ENCODE measurements around the gene F10. TPM values are rescaled to one million over a fixed set of nuclear protein-coding genes. Genes with fewer than 3 reads are reported as not detected.

Gene F10
- total and polyA plus RNA-seq, 2 experiments from 2014 or later = 0.76 to 1.6 TPM

DNA sequence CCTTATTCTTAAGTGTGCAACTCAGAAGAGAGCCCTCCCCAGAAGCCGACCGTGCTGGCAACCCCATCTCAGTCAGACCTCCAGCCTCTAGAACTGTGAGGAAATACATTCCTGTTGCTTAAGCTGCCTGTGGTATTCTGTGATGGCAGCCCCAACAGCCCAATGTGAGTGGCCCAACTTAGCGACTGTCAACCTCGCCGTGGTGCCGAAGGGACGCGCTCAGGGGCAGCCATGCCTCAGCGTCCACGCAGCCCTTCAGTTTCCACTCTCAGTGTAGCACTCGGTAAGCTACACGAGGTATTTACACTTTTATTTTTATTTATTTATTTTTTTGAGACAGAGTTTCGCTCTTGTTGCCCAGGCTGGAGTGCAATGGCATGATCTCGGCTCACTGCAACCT is 54.2 kb downstream of the F10 start:
- no peak for ATAC-seq
- no peaks in the 10 kb centered on the region for H3K79me2 ChIP-seq (replicated peaks; ENCODE audit: insufficient read depth)
- no peak overlapping the region for H3K27ac ChIP-seq (ENCODE audit: low read depth)
- H3K9me2 ChIP-seq (ENCODE audit: insufficient read depth) = no peaks in the 10 kb centered on the region
- no peak for DNase-seq (ENCODE audit: low spot score)
- H3K27me3 ChIP-seq (ENCODE audit: insufficient read depth) = no peaks in the 10 kb centered on the region
- H4K20me1 ChIP-seq (replicated peaks; ENCODE audit: insufficient read depth) = no peaks in the 10 kb centered on the region; the same call in none of the 2 replicates
- Mint-ChIP-seq H3K36me3 (ENCODE audit: low read depth) (peaks cover 69% of the 10 kb centered on the region), H3K27ac (no peak overlapping the region), H3K27me3 (ENCODE audit: insufficient read depth, low read depth, poor library complexity) (peaks cover 5% of the 10 kb centered on the region), H3K4me3 (no peak overlapping the region), H3K4me1 (peaks cover 13% of the 10 kb centered on the region), H3K9me3 (no peaks in the 10 kb centered on the region)
- H3K4me3 ChIP-seq = no peak overlapping the region
- H3K4me2 ChIP-seq = no peak overlapping the region
- H3K36me3 ChIP-seq (ENCODE audit: insufficient read depth) = peaks cover 41% of the 10 kb centered on the region
- no peaks in the 10 kb centered on the region for H3K4me1 ChIP-seq (ENCODE audit: insufficient read depth)
- no peaks in the 10 kb centered on the region; the same call in none of the 2 replicates for H3F3A ChIP-seq (replicated peaks; ENCODE audit: low read depth)
- H2AFZ ChIP-seq = no peak overlapping the region
- no peak for TF ChIP-seq JUNB (IDR thresholded peaks at IDR 0.05; ENCODE audit: unreplicated experiment)
- no peak for TF ChIP-seq CREB1 (CRISPR knock-in tag; IDR thresholded peaks at IDR 0.05; ENCODE audit: low read depth)
- no peak for TF ChIP-seq CTCF (conservative IDR thresholded peaks at IDR 0.05; ENCODE audit: low read depth in 2 of 2)
- no peak for TF ChIP-seq STAT1 (IDR thresholded peaks at IDR 0.05; ENCODE audit: unreplicated experiment)
- no peak for TF ChIP-seq EZH2phosphoT487 (IDR thresholded peaks at IDR 0.05; ENCODE audit: unreplicated experiment)
- TF ChIP-seq ETS1 (IDR thresholded peaks at IDR 0.05) = no peak
- TF ChIP-seq NANOG (IDR thresholded peaks at IDR 0.05; ENCODE audit: borderline replicate concordance) = no peak

GRCh38 chr13:113178070-113178895 is 55.7 kb downstream of the F10 start:
- no peaks in the 10 kb centered on the region for H3K79me2 ChIP-seq (replicated peaks; ENCODE audit: insufficient read depth)
- H3K9me2 ChIP-seq (ENCODE audit: insufficient read depth) = no peaks in the 10 kb centered on the region
- ATAC-seq = no peak
- Mint-ChIP-seq H3K4me1 (peaks cover 13% of the 10 kb centered on the region), H3K36me3 (ENCODE audit: low read depth) (peaks cover 72% of the 10 kb centered on the region), H3K27me3 (ENCODE audit: insufficient read depth, low read depth, poor library complexity) (peaks cover 8% of the 10 kb centered on the region), H3K27ac (no peak overlapping the region), H3K4me3 (no peak overlapping the region), H3K9me3 (no peaks in the 10 kb centered on the region)
- H3K4me2 ChIP-seq = no peak overlapping the region
- H3K27me3 ChIP-seq (ENCODE audit: insufficient read depth) = no peaks in the 10 kb centered on the region
- no peak for DNase-seq (ENCODE audit: low spot score)
- no peak overlapping the region for H2AFZ ChIP-seq
- no peaks in the 10 kb centered on the region for H3K4me1 ChIP-seq (ENCODE audit: insufficient read depth)
- no peaks in the 10 kb centered on the region; the same call in none of the 2 replicates for H4K20me1 ChIP-seq (replicated peaks; ENCODE audit: insufficient read depth)
- H3K36me3 ChIP-seq (ENCODE audit: insufficient read depth) = peaks cover 46% of the 10 kb centered on the region
- no peak overlapping the region for H3K4me3 ChIP-seq
- no peaks in the 10 kb centered on the region; the same call in none of the 2 replicates for H3F3A ChIP-seq (replicated peaks; ENCODE audit: low read depth)
- H3K27ac ChIP-seq (ENCODE audit: low read depth) = no peak overlapping the region
- TF ChIP-seq ETS1 (IDR thresholded peaks at IDR 0.05) (no peak), ZNF114 (CRISPR knock-in tag; IDR thresholded peaks at IDR 0.05) (no peak), NANOG (IDR thresholded peaks at IDR 0.05; ENCODE audit: borderline replicate concordance) (no peak), CREB1 (CRISPR knock-in tag; IDR thresholded peaks at IDR 0.05; ENCODE audit: low read depth) (no peak)
- TF ChIP-seq, protein P1, sequence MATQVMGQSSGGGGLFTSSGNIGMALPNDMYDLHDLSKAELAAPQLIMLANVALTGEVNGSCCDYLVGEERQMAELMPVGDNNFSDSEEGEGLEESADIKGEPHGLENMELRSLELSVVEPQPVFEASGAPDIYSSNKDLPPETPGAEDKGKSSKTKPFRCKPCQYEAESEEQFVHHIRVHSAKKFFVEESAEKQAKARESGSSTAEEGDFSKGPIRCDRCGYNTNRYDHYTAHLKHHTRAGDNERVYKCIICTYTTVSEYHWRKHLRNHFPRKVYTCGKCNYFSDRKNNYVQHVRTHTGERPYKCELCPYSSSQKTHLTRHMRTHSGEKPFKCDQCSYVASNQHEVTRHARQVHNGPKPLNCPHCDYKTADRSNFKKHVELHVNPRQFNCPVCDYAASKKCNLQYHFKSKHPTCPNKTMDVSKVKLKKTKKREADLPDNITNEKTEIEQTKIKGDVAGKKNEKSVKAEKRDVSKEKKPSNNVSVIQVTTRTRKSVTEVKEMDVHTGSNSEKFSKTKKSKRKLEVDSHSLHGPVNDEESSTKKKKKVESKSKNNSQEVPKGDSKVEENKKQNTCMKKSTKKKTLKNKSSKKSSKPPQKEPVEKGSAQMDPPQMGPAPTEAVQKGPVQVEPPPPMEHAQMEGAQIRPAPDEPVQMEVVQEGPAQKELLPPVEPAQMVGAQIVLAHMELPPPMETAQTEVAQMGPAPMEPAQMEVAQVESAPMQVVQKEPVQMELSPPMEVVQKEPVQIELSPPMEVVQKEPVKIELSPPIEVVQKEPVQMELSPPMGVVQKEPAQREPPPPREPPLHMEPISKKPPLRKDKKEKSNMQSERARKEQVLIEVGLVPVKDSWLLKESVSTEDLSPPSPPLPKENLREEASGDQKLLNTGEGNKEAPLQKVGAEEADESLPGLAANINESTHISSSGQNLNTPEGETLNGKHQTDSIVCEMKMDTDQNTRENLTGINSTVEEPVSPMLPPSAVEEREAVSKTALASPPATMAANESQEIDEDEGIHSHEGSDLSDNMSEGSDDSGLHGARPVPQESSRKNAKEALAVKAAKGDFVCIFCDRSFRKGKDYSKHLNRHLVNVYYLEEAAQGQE (IDR thresholded peaks at IDR 0.05; ENCODE audit: unreplicated experiment) = no peak

All from GM23338 (cell line).